Measurements from ENCODE around the gene TMC6. TPM values are rescaled to one million over a fixed set of nuclear protein-coding genes. Genes with fewer than 3 reads are reported as not detected.

The TMC6 gene
- total and polyA plus RNA-seq, 2 of the 13 experiments (the other 11 are each of a cell fraction or from before 2014, with no cell fraction given): 48.4 to 99.1 TPM

DNA sequence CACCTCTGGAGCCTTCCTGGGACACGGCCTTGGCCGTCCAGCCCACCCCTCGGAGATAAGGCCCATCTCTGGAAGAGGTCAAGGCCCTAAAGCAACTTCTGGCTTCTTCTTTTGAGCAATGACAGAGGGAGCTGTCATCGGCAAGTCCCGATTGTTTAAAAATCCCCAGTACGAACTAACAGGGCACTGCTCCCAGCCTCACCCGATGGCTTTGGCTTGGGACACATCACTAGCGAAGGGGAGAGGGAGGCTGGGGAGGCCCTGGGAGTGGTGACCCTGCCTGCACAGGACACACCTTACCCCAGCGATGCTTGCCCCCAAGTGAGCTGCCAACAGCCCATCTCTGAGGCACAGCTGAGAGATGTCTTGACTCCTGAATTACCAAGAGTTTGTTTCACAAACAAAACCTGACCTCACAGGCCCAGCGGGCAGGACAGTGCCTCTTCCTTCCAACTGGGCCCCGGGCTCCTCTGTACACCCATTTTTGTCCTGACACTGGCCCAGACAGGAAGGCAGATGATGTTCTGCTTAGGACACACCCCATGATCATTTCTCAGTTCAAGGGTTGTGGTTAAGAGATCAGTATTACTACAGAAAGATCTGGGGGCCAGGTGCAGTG is 44.7 kb upstream of the TMC6 start (continued):
- TF ChIP-seq FOXP1 (IDR thresholded peaks at IDR 0.05) (no peak), FOXP1 (CRISPR knock-in tag; IDR thresholded peaks at IDR 0.05) (no peak), POLR2A (IDR thresholded peaks at IDR 0.05; ENCODE audit: insufficient read depth in 1 of 2, low read depth in 2 of 2, low read length in 2 of 2) (peak in 1 of 2 experiments; percentile 22; a peak in 3 of 4 replicates), ZNF777 (CRISPR knock-in tag; IDR thresholded peaks at IDR 0.05) (no peak), ZNF30 (CRISPR knock-in tag; IDR thresholded peaks at IDR 0.05) (0 out of 2 replicates have a peak, but pooled peaks have one; percentile 28), SMC3 (IDR thresholded peaks at IDR 0.05; ENCODE audit: low read length) (no peak)

DNA sequence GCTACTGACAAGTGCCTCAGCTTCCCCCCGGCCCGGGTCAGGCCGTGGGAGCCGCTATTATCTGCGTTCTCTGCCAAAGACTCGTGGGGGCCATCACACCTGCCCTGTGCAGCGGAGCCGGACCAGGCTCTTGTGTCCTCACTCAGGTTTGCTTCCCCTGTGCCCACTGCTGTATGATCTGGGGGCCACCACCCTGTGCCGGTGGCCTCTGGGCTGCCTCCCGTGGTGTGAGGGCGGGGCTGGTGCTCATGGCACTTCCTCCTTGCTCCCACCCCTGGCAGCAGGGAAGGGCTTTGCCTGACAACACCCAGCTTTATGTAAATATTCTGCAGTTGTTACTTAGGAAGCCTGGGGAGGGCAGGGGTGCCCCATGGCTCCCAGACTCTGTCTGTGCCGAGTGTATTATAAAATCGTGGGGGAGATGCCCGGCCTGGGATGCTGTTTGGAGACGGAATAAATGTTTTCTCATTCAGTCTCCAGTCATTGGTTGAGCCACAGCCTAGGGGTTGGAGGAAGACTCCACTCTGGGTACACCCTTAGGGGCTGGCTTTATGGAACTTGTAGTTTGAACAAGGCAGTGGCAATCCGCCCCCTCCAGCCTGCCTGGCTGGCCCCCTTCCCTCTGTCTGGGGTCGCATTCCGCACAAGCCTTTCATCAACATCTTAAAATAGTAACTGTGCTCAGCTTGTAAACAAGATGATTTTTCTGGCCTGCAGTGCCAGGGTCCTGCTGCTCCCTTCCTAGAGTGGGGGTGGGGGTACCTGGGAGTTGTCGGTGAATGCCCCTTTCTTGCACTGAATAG is 43.9 kb upstream of the TMC6 start:
- Histone ChIP-seq H3K27ac (ENCODE audit: extremely low read length, insufficient read depth, low read length) (no peak overlapping the region), H3K79me2 (ENCODE audit: insufficient read depth, low read length) (peaks cover 8% of the 10 kb centered on the region), H4K20me1 (ENCODE audit: insufficient read depth, low read length) (peaks cover 5% of the 10 kb centered on the region; the same call in 1 of the 2 replicates), H3K9ac (ENCODE audit: insufficient read depth, low read depth, low read length) (no peak overlapping the region), H2AFZ (ENCODE audit: low read length) (no peak overlapping the region), H3K4me2 (ENCODE audit: low read depth, low read length) (no peak overlapping the region), H3K4me1 (ENCODE audit: insufficient read depth, low read length) (peaks cover 45% of the 10 kb centered on the region), H3K4me3 (replicated peaks in 1 of 3; ENCODE audit: insufficient read depth in 1 of 3, low read depth in 2 of 3, low read length in 3 of 3) (no peak overlapping the region), H3K27me3 (ENCODE audit: control insufficient read depth in 1 of 2, insufficient read depth in 2 of 2, low read length in 2 of 2) (no peaks in the 10 kb centered on the region), H3K9me3 (ENCODE audit: low read length) (no peaks in the 10 kb centered on the region), H3K36me3 (replicated peaks in 1 of 2; ENCODE audit: control insufficient read depth in 1 of 2, insufficient read depth in 2 of 2, low read length in 2 of 2) (peaks cover 10 to 40% of the 10 kb centered on the region in 2 experiments)
- in situ Hi-C loops (cut with HindIII; ENCODE audit: extremely low pct_ligation_motif_present, low pct_unique_long_range_greater_than_20kb): no loop called here
- 90% methylated on average over 19 of the region's 19 CpGs for WGBS (ENCODE audit: low lambda C conversion rate)
- no TSS peak for BruUV-seq (replicated peaks)
- no peak for ATAC-seq
- intact Hi-C loops (cut with micrococcal nuclease; ENCODE audit: unreplicated experiment): no loop called here
- CTCF ChIA-PET (ENCODE audit: low intra/inter-chr PET ratio, low total read pairs): no interaction called here
- POLR2A ChIA-PET: interaction anchor here (1.7 kb wide), 1 partner anchor 15 kb away, joined by 6 read pairs; the partner anchor contains the start of genes AFMID and TK1
- no peak for FAIRE-seq
- DNase-seq (ENCODE audit: low spot score): no peak
- TF ChIP-seq, protein P1, sequence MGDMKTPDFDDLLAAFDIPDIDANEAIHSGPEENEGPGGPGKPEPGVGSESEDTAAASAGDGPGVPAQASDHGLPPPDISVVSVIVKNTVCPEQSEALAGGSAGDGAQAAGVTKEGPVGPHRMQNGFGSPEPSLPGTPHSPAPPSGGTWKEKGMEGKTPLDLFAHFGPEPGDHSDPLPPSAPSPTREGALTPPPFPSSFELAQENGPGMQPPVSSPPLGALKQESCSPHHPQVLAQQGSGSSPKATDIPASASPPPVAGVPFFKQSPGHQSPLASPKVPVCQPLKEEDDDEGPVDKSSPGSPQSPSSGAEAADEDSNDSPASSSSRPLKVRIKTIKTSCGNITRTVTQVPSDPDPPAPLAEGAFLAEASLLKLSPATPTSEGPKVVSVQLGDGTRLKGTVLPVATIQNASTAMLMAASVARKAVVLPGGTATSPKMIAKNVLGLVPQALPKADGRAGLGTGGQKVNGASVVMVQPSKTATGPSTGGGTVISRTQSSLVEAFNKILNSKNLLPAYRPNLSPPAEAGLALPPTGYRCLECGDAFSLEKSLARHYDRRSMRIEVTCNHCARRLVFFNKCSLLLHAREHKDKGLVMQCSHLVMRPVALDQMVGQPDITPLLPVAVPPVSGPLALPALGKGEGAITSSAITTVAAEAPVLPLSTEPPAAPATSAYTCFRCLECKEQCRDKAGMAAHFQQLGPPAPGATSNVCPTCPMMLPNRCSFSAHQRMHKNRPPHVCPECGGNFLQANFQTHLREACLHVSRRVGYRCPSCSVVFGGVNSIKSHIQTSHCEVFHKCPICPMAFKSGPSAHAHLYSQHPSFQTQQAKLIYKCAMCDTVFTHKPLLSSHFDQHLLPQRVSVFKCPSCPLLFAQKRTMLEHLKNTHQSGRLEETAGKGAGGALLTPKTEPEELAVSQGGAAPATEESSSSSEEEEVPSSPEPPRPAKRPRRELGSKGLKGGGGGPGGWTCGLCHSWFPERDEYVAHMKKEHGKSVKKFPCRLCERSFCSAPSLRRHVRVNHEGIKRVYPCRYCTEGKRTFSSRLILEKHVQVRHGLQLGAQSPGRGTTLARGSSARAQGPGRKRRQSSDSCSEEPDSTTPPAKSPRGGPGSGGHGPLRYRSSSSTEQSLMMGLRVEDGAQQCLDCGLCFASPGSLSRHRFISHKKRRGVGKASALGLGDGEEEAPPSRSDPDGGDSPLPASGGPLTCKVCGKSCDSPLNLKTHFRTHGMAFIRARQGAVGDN (CRISPR knock-in tag; IDR thresholded peaks at IDR 0.05): peak; percentile 28; the same call in 1 of the 2 replicates
- TF ChIP-seq HNRNPL (IDR thresholded peaks at IDR 0.05; ENCODE audit: low read depth, low read length) (0 out of 2 replicates have a peak, but pooled peaks have one; percentile 22), ZNF124 (CRISPR knock-in tag; IDR thresholded peaks at IDR 0.05) (no peak), ZNF543 (CRISPR knock-in tag; IDR thresholded peaks at IDR 0.05) (0 out of 2 replicates have a peak, but pooled peaks have one; percentile 34), AGO1 (IDR thresholded peaks at IDR 0.05; ENCODE audit: low read depth, low read length, poor library complexity, severe bottlenecking) (peak; percentile 47), ZBTB8A (CRISPR knock-in tag; IDR thresholded peaks at IDR 0.05; ENCODE audit: borderline replicate concordance, low read depth) (no peak), ZNF709 (CRISPR knock-in tag; IDR thresholded peaks at IDR 0.05) (no peak)
- TF ChIP-seq, protein P2, sequence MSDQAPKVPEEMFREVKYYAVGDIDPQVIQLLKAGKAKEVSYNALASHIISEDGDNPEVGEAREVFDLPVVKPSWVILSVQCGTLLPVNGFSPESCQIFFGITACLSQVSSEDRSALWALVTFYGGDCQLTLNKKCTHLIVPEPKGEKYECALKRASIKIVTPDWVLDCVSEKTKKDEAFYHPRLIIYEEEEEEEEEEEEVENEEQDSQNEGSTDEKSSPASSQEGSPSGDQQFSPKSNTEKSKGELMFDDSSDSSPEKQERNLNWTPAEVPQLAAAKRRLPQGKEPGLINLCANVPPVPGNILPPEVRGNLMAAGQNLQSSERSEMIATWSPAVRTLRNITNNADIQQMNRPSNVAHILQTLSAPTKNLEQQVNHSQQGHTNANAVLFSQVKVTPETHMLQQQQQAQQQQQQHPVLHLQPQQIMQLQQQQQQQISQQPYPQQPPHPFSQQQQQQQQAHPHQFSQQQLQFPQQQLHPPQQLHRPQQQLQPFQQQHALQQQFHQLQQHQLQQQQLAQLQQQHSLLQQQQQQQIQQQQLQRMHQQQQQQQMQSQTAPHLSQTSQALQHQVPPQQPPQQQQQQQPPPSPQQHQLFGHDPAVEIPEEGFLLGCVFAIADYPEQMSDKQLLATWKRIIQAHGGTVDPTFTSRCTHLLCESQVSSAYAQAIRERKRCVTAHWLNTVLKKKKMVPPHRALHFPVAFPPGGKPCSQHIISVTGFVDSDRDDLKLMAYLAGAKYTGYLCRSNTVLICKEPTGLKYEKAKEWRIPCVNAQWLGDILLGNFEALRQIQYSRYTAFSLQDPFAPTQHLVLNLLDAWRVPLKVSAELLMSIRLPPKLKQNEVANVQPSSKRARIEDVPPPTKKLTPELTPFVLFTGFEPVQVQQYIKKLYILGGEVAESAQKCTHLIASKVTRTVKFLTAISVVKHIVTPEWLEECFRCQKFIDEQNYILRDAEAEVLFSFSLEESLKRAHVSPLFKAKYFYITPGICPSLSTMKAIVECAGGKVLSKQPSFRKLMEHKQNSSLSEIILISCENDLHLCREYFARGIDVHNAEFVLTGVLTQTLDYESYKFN (CRISPR knock-in tag; conservative IDR thresholded peaks at IDR 0.05): 0 out of 2 replicates have a peak, but pooled peaks have one; percentile 18

Data from HepG2 (cell line).